ENCODE results near the gene SPRR2F.
"Not testable (repeated sequence)": the region's sequence is repeated elsewhere in the genome, so short reads cannot be mapped to it uniquely, and the experiment has no call there.

Gene SPRR2F, protein sequence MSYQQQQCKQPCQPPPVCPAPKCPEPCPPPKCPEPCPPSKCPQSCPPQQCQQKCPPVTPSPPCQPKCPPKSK

DNA sequence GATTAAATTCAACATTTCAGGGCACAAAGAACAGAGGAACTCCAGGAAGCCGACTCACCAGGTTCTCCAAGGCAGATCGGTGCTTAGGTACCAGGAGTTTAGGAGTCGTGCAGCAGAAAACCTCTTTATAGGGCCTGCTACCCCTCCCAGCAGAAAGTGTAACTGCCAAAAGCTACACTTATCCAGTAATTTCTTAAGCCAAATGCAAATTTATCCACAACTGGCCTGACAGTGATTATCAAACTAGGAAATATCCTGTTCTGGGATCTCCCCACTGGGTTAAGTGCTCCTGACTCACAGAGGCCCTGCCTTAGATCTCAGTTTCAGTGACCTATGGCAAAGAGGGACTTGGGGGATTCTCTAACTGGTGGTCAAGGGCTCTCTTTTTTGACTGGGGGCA is at the start of gene SPRR2F:
Gene SPRR2F, minus strand, starts transcription at position 101 of the 400 bp plus-strand sequence. CDS start 783 bp downstream, outside the sequence.
- no peak for DNase-seq (ENCODE audit: low read depth)

DNA sequence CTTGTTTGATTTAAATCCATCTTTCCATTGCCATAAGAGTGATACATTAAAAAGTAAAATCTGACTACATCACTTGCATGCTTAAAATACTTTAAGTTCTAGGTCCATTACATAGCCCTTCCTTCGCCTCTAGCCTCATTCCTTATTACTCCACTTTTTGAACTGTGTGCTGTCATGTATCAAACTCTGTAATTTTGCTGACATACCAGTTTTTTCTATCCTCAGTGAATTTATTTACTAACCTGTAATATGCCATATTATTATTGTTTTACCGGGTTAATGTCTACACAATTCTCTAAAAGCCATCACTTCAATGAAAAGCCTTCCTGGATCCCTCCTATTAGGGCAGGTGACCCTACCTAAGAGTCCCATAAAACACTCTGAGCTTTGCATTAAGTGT is 42.2 kb upstream of the SPRR2F start:
- no peak for DNase-seq (ENCODE audit: low read depth)

DNA sequence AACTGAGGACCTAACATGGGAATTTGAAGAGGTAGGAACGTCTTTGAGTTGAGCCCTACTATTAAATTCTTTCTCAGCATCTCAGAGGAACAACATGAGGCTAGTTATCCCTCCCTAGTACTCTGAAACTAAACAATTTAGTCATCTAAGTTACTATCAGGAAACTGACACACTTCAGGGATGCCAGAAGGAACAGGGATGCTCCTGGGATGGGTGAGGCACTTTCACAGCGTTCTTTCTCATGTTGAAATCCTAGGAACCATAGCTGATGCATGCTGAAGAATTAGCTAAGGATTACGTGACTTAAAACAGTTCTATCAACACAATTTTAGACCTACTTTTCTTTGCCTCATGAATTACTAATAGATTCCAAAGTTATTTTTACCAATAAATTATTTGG is 39.2 kb upstream of the SPRR2F start:
- no peak for DNase-seq (ENCODE audit: low read depth)

DNA sequence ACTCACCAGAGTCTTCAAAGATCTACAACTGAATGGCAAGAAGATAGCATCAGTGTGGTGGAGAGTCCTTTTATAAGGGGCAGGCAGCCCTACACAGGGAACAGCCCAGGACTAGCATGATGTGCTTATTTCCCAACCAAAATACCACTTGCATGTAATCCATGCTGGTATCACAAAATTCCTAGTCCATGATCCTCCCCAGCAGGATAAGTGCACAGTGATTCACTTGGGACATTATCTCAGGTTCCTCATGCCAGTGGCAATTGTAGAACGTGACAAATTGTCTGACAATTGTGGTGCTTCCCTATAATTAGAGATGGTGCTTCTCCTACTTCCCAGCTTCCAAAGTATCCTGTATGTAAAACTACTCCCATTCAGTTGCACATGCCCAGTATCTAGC is 37.5 kb upstream of the SPRR2F start, which contains the start of gene SPRR2G:
Gene SPRR2G, minus strand, starts transcription at position 45 of the 400 bp plus-strand sequence. CDS start 780 bp downstream, outside the sequence.
- no peak for DNase-seq (ENCODE audit: low read depth)

DNA sequence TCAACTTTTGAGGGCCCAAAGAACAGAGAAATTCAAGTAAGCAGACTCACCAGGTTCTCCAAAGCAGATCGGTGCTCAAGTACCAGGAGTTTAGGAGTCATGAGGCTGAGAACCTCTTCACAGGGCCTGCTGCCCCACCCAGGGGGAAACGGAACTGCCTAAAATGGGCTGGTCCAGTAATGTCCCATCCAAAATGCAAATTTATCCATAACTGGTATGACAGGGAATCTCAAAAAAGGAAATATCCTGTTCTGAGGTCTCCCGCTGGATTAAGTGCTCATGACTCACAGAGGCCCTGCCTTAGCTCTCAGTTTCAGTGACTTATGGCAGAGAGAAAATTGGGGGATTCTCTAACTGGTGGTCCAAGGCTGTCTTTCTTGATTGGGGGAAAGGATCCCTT is 28.1 kb upstream of the SPRR2F start:
- DNase-seq (ENCODE audit: low read depth) = no peak

DNA sequence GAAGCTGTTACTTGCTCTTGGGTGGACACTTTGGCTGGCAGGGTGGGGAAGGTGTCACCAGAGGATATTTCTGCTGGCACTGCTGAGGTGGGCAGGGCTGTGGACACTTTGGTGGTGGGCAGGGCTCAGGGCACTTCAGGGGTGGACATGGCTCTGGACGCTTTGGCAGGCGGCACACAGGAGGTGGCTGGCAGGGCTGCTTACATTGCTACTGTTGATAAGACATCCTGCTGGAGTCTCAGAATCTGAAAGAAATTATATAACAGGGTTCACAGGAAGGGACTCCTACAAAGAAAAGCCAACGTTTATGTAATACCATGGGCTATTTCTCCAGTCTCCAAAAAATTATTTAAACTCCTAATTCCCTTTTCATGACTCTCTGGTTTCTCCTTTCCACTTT is 27.2 kb upstream of the SPRR2F start:
- no peak for DNase-seq (ENCODE audit: low read depth)

DNA sequence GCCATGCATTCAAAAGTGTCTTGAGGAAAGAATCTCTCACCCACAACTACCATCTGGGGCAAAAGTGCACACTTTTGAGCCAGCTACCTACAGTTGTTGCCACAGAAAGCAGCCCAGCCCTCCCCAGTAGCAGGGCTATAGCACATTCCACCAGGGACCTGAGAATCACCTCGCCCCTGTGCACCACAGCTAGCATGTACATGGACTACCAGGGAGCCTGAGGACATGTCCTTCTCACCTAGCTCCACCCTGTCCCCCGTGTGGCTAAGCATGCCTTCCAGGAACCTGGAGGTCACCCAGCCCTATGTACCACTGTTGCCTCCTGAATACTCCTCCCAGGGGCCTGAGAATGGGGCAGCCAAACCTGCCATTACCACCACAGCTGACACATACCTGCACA is 20.4 kb upstream of the SPRR2F start:
- no peak for DNase-seq (ENCODE audit: low read depth)

DNA sequence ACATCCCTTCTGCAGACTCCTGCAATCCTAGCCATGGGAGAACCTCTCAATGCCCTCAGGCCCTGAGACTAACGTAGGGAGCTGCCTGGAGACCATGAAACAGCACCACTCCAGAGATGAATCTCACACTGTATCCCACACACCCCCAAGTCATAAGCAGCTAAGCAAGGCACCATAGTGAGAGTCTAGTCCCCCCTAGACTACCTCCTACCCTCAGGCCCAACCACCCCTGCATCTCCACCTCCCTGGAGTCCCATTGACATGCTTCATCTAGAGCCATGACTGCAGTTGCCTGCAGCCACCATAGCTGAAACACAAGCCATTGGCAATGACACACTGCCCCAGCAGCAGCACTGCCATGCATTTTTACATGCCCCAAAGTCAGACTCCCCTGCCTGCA is 20.0 kb upstream of the SPRR2F start:
- no peak for DNase-seq (ENCODE audit: low read depth)

DNA sequence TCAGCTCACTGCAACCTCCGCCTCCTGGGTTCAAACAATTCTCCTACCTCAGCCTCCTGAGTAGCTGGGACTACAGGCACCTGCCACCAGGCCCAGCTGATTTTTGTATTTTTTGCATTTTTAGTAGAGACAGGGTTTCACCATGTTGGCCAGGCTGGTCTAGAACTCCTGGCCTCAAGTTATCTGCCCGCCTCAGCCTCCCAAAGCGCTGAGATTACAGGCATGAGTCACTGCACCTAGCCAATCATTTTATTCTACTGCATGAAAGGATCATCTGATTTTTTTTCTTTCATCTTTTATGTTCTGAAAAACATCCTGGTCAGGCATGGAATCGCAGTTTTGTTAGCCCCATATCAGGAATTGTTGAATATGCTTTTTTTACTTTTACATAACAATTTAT is 15.4 kb upstream of the SPRR2F start:
- not testable (repeated sequence) for DNase-seq (ENCODE audit: low read depth)

DNA sequence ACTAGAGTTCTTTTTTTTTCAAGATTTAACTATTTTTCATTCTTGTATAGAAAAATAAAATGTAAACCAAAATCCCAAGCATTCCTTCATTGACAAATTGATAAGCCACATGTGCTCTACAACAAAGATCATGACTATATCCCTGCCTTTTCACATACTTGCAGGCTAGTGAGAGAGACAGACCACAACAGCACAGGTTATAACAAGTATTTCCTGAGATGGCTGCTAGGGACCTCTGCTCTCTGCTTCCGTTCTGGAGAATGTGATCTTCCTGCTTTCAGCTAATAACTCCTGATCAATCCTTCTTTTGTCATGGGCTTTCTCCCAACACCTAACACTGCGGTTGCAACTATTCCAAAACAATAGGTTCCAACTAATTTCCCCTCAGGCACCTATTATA is 14.0 kb upstream of the SPRR2F start:
- DNase-seq (ENCODE audit: low read depth) = no peak

DNA sequence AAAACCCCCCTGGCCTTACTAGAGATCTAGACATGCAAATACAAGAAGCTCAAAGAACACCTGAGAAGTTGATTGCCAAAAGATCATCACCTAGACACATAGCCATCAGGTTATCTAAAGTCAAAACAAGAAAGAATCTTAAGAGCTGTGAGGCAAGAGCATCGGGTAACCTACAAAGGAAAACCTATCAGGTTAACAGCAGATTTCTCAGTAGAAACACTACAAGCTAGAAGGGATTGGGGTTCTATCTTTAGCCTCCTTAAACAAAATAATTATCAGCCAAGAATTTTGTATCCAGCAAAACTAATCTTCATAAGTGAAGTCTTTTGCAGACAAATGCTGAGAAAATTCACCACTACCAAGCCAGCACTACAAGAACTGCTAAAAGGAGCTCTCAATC is 12.2 kb upstream of the SPRR2F start:
- DNase-seq (ENCODE audit: low read depth) = no peak

DNA sequence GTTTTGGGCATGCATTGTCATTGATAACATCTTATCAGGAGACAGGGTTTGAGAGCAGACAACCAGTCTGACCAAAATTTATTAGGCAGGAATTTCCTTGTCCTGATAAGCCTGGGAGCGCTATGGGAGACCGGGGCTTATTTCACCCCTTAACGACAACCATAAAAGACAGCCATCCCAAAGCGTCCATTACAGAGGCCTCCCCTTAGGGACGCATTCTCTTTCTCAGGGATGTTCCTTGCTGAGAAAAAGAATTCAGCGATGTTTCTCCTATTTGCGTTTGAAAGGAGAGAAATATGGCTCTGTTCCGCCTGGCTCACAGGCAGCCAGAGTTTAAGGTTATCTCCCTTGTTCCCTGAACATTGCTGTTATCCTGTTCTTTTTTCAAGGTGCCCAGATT is 10.5 kb upstream of the SPRR2F start:
- not testable (repeated sequence) for DNase-seq (ENCODE audit: low read depth)

DNA sequence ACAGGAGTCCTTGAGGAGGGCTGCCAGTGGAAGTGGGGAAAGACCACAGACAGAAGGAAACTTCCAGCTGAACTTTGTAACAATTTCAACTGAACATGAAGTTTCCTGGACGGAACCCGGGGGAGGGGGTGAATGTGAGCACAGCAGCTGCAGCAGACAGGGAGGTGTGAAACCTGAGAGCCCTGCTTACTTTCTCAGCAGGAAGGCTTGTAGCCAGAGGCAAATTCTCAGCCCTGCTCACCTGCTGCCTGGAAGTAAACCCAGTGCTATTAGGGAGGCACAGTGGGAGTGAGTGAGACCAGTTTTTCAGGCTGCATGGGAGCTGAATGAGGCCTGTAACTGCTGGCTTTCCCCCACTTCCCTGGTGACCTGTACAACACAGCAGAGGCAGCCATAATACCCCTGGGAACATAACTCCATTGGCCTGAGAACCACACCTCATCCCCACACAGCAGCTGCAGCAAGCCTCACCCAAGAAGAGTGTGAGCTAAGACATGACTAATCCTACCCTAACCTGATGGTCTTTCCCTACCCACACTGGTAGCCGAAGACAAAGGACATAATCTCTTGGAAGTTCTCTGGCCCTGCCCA is 9.6 kb upstream of the SPRR2F start:
- DNase-seq (ENCODE audit: low read depth) = no peak

DNA sequence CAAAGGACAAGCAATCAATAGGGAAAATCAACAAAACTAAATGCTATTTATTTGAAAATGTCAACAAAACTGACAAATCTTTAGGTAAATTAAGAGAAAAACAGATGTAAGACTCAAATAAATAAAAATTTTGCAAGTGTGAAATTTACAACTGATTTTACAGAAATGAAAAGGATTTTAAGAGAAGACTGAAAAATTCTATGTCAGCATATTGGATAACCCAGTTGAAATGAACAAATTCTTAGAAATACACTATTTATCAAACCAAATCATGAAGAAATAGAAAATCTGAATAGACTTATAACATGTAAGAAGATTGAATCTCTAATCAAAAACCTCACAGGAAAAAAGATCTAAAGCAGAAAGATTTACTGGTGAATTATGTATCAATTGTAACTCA is 7.6 kb upstream of the SPRR2F start:
- DNase-seq (ENCODE audit: low read depth) = no peak

DNA sequence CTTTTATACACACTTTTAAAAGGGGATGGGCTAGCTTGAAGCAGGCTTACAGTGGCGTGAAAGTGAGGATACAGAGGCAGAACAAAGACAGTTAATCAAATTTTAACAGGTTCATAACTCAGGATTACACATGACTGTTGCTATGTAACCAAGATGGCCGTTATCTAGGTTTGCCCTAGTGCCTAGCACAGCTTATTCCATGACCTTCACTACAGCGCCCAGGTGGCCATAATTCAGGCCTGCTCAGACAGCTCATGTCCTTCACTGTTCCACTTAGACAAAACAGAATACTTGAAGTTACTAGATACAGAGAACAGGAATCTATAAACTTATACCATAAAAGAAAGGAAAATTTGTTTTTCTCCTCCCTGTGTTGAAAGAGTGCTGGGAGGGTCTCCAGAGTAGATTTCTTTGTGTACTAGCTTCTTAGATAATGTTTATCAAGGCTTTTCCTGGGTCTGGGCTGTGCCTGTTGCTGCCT is 6.2 kb upstream of the SPRR2F start:
- DNase-seq (ENCODE audit: low read depth) = no peak

DNA sequence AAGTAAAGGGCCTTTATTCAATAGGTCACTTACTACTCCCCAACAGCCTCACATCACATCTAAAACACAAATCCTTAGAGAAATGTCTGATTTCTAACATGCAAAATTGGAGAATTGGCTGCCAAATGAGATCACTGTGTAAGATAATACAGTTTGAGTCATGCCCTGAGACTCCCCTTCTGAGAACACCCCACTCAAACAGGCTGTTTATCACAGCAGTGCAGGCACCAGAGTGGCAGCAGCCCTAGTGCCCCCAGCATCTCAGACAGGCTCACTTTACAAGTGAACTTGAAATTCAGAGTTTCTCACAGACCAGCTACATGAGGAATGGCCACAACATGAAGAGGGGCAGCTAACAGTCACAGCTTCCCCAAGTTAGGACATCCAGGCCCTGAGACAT is 1.9 kb upstream of the SPRR2F start:
- DNase-seq (ENCODE audit: low read depth) = not testable (repeated sequence)

DNA sequence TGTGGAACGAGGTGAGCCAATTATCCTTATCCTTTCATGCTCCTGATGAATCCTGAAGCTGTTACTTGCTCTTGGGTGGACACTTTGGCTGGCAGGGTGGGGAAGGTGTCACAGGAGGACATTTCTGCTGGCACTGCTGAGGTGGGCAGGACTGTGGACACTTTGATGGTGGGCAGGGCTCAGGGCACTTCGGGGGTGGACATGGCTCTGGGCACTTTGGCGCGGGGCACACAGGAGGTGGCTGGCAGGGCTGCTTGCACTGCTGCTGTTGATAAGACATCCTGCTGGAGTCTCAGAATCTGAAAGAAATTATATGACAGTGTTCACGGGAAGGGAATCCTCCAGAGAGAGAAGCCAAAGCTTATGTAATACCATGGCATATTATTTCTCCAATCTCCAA is 862 bp downstream of the SPRR2F start:
- DNase-seq (ENCODE audit: low read depth) = not testable (repeated sequence)

DNA sequence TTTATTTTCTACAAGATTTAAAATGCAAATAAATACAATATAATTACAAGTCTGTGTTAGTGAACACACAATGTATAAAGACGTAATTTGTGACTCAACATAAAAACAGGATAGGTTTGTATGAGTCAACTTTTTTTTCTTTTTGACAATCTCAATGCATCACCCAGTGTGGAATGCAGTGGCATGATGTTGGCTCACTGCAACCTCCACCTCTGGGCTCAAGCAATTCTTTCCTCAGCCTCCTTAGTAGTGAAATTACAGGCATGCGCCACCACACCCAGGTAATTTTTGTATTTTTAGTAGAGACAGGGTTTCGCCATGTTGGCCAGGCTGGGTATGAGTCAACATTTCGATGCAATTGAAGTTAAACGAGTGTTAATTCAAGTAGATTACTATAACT is 13.1 kb downstream of the SPRR2F start:
- DNase-seq (ENCODE audit: low read depth) = no peak

DNA sequence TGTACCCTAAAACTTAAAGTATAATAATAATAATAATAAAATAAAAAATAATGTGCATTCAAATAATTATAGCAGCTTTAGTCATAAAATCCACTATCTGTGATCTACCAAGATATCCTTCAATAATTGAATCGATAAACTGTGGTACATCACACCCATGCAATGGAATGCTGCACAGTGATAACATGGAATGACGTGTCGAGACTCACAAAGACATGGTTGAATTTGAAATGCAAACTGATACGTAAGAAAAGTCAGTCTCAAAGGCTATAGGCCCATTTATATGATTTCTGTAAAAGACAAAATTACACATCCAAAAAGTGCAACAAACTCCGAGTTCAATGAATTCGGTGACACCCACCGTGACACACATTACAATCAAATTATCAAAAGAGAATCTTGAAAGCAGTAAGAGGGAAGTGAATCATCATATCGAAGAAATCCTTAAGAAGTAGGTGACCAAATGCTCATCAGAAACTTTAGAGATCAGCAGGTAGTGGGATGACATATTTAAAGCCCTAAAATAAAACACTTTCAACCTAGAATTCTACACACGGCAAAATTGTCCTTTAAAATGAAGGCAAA is 13.8 kb downstream of the SPRR2F start:
- DNase-seq (ENCODE audit: low read depth) = no peak

DNA sequence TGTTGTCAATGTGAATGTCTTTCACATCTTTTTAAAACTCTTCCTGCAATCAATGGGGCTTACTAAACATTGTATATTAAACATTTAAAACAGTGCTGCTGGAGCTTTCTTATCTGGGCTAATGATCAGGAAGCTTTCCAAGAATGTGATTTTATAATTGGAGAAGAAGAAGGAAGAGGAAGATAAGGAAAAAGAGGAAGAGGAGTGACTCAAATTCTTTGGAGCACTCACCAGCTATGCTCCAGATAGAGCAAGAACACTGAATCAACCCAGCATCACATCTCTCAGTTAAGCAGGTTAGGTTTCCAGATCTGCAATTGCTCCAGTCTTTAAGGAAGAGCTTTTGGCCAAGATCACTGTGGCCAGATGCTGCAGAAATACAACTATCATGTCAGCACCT is 17.6 kb downstream of the SPRR2F start:
- DNase-seq (ENCODE audit: low read depth) = no peak

DNA sequence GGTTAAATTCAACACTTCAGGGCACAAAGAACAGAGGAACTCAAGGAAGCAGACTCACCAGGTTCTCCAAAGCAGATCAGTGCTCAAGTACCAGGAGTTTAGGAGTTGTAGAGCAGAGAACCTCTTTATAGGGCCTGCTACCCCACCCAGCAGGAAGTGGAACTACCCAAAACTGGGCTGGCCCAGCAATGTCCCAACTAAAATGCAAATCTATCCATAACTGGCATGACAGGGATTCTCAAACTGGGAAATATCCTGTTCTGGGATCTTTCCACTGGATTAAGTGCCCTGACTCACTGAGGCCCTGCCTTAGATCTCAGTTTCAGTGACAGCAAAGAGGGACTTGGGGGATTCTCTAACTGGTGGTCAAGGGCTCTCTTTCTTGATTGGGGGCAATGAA is 18.9 kb downstream of the SPRR2F start, which contains the start of gene SPRR2E:
Gene SPRR2E, minus strand, starts transcription at position 101 of the 400 bp plus-strand sequence. CDS start 775 bp downstream, outside the sequence.
- no peak for DNase-seq (ENCODE audit: low read depth)

DNA sequence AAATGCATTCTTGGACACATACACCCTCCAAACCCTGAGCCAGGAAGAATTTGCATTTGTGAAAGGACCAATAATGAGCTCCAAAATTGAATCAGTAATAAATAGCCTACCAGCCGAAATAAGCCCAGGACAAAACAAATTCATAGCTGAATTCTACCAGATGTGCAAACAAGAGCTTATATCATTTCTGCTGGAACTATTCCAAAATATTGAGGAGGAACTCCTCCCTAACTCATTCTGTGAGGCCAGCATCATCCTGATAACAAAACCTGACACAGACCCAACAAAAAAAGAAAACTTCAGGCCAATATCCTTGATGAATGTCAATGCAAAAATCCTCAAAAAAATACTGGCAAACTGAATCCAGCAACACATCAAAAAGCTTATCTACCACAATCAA is 25.7 kb downstream of the SPRR2F start:
- DNase-seq (ENCODE audit: low read depth) = no peak

DNA sequence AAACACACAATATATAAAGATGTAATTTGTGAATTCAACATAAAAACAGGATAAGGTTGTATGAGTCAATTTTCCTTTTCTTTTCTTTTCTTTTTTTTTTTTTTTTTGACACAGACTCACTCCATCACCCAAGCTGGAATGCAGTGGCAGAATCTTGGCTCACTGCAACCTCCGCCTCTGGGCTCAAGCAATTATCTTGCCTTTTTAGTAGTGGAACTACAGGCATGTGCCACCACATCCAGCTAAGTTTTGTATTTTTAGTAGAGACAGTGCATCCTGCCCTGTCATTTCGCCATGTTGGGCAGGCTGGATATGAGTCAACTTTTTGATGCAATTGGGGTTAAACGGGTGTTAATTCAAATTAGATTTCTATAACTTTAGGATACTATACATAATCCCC is 31.6 kb downstream of the SPRR2F start:
- no peak for DNase-seq (ENCODE audit: low read depth)
